Occipital lobe (tissue), 2 donors: ENCODE results near the gene FYN. TPM values are rescaled to one million over a fixed set of nuclear protein-coding genes. Genes with fewer than 3 reads are reported as not detected.

ENCODE experiments used
- DNase-seq: peaks from one replicate; lab custom pipeline; 2025; lab: John Stamatoyannopoulos, UW
- total RNA-seq: library from RNA; depleted of rRNA; stranded (reverse); fragments of >200 nt; gene quantifications from one replicate; pipeline ENCODE4 v1.2.3, GENCODE V29; 2014

The FYN gene
- total RNA-seq, 1 donor from 2014 or later, result 246 TPM

- no peak for DNase-seq
These were observed 10.8 kb upstream of the FYN start for GRCh38 chr6:111884068-111884467.

DNA sequence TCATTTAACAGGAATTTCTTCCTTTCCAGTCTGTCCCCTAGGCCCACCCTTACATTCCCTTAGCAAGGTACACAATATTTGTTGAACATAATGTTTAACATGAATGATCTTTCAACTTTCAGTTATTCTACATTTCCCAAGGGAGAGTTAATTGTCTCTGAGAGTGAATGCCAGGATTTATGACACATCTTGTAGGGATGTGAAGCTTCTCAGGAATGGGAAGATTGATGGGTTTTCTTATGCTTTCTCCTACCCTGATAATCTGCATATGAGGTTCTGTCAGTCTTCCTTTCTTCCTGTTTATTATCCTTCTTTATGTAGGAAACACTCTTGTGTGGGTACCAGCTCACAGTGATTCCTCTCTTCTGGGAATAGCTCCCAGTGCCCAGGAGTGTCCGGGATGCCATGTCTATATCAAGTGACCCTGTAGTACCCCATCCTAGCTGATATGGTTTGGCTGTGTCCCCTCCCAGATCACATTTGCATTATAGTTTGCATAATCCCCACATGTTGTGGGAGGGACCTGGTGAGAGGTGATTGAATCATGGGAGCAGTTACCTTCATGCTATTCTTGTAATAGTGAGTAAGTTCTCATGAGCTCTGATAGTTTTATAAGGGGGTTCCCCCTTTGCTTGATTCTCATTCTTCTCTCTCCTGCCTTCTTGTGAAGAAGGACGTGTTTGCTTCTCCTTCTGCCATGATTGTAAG lies 7.1 kb upstream of the FYN start:
- no peak for DNase-seq

DNA sequence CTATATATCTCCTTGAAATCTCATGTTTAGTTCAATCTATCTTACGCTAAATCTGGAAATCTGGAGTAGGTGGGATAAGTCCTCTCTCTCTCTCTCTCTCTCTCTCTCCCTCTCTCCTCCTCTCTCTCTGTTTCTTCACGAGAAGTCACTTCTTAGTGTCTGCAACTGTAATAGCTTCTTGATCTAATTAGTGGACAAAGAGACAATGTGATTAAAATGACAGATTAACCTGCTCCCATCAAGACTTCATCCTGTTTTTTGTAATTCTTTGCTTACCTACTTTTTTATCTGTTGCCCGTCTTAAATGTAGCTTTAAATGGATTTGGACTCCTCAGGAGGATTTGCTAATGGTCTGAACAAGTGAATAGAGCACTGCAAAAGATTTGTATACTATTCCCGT lies 2.5 kb upstream of the FYN start:
- DNase-seq, result no peak

GRCh38 chr6:111874025-111874415 lies 768 bp upstream of the FYN start:
- no peak for DNase-seq

- peak; percentile 48 for DNase-seq
These were observed 663 bp downstream of the FYN start for GRCh38 chr6:111872401-111873177.

DNA sequence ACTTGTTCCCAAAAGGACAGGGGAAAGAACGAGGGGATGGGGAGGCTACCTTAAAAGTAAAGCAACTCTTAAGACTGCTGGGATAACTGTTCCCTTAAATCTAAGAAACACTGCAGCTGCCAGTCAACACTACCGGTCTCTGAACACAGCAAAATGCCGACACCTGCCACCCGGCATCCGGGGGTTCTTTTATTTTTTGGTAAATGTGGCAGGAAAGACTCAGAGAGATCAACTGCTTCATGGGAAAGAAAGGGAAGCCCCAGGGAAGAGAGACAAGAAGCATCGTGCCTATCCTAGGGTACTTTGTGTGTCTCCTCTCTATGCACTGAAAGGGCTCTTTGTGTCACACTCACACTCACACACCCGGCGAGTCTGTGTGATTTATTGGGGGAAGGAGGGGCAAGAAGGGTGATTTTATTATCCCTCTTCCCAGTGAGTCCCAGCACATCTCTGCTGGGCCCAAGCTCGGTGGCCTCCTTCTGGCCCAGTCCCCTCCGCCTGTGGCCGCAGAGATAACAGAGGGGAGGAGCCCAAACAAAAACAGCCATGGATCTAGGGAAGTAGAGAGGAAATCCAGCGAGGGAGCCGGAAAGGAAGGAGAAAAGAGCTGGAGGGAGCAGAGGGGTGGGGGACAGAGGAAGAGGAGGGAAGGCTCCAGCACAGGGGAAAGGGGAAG lies 1.4 kb downstream of the FYN start:
- DNase-seq, result peak; percentile 68

GRCh38 chr6:111871207-111871606 lies 2.0 kb downstream of the FYN start:
- no peak for DNase-seq

DNA sequence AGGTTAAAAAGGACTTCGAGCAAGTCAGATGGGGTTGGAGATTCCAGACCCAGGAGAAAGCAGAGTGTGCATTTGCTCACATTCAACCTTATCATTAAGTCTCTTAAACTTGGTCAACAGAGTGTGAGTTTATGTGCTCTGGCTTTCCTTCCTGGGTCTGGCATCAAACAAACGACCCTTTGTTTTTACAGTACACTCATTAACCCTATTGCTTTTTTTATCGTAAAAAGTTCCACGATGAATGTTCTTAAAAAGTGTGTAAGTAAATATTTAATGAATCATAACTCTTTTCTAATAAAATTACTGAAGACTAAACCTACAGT lies 2.5 kb downstream of the FYN start:
- DNase-seq, result no peak

- DNase-seq, result no peak
These were observed 3.1 kb downstream of the FYN start for GRCh38 chr6:111870051-111870741.

DNA sequence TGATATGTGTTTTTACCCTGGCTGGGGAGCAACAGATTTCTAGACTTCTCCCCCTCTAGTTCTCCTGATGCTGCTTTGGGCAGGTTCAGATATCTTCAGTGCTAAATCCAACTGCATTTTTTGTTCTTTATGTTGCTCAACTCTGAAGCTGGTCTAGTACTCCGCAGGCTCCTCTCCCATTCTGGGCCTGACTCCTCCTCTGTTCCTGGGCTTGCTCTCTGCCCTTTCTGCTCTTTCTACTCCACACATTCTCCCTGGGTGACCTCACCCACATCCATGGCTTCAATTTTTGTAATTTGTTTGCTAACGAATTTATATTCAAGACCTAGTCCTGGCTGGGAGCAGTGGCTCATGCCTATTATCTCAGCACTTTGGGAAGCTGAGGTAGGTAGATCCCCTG lies 6.4 kb downstream of the FYN start:
- DNase-seq, result no peak

GRCh38 chr6:111865909-111866546 lies 7.2 kb downstream of the FYN start:
- no peak for DNase-seq

DNA sequence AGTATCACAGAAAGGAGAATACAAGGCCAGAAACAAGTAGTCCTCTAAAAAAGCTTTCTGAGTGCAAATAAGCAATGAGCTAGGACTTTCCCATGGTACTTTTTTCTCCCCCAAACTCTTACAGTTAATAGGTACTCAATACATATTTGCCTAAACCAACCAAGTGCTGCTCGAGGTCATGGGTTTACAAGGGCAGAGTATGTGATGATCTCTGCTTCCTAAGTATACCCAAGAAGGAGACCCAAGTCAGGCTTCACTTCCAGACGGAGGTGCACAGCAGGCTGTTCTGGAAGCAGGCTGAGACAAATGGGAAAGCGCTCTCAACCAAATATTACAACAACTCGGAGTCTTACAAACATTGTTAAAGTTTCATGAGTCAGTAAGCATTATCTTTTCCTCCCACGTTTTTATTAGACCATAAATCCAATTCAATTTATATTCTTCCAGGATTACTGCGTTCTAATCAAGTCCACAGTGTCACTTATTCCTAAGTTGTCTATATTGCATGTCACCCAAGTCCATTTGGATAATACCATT lies 8.1 kb downstream of the FYN start:
- no peak for DNase-seq

DNA sequence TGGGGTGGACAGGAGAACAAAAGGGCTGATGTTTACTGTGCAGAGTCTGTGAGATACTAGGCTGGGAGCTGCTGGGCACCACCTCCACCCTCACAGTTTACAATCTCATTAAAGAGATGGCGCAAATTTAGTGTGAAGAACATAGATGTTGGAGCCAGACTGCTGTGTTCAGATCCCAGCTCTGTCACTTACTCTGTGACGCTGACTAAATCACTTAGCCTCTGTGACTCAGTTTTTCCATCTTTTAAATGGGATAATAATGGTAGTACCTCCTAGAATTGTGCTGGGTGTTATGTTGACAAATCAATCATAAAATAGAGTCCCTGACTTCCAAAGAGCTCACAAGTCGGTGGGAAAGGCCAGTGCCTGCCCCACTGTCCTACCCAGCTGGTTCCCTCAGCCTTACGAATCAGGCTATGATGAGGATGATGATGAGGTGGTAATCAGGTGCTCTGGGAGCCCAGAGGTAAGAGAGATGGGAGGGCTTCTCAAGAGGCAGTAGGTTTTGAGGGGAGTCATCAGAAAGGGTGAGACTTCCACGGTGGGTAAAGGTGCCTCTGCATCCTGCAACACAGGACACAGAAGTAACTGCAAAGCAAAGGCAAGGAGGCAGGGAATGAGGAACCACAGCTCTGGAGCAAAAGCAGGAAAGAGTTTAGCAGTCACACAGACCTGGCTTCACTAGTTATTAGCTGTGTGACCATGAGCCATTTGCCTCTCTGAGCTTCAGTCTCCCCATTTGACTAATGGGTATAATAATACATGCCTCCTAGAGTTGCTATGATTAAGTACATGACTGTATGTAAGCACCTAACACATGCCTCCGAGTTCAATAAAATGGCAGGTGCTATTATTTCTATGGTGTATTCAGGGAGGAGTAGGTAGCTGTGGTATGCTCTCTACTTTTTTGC lies 8.9 kb downstream of the FYN start:
- DNase-seq, result no peak

DNA sequence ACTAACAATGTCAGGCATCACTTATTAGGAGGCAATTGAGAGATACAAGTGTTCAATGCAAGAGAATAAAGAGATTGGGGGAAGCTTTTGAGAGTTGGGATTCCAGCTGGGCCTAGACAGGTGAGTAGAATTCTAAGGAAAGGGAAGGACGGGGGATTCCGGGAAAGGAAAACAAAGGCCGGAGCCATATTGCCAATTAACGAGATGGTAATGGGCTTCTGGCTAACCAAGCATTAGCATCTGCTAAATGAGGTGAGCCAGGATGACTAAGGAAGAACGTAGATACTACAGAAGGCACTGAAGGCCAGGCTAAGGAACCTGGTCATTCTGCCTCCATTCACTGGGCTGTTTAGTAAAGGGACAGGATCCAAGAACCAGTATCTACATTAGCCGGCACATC lies 10.5 kb downstream of the FYN start:
- DNase-seq, result no peak

DNA sequence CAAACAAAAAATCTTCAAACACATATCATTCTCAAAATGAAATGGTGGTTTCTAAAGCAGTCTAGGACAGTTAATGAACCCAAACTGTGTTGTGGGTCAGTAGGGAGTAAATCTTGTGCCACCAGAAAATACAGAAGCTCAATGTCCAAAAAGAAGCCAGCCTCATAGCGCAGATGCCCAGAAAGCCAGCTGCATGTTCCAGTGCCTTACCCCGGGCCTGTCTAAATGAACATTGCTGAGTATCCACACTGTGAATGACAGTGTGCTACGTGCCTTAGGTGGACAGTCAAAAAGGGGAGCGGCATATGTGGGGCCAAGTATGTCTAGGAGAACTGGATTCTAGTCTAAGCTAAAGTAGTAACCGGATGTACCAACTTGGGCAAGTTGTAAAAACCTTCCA lies 10.9 kb downstream of the FYN start:
- DNase-seq, result no peak

DNA sequence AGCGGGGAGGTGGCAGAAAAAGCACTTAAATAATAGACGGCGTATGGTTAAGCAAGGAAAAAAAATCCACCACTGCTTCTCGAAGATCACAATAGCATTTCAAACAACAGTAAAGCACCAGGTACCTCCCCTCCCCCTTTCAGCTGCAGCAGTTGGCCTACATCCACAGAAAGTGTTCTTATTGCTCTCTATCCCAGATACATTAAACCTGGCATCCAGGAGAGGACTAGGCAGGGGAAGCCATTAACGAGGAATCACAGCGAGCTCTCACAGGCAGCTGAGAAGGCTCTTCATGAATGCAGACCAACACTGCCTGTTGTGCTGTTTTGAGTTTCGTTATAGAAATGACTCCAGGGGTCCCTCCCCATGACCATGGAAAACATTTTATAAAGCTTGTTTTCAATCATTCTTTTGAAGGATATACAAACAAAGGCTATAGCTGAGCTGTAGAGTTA lies 11.8 kb downstream of the FYN start:
- DNase-seq, result no peak

DNA sequence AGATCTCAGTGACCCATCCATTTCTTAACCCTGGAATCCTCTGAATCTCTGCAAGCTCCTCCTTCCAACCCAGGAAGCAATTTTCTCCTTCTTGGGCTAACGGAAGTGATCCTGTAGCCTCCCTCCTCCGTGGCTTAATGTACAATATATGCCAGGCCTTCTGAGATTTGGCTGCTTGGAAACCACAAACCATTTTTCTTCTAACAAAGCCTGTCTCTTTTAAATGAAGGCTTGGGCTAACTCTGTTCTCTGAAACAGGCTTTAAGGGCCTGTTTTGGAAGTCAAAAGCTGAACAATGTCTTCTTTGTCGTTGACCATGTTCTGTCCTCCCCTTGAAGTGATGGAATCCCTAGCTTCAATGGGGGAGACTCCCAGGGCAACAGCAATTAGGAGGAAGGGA lies 14.9 kb downstream of the FYN start:
- no peak for DNase-seq

DNA sequence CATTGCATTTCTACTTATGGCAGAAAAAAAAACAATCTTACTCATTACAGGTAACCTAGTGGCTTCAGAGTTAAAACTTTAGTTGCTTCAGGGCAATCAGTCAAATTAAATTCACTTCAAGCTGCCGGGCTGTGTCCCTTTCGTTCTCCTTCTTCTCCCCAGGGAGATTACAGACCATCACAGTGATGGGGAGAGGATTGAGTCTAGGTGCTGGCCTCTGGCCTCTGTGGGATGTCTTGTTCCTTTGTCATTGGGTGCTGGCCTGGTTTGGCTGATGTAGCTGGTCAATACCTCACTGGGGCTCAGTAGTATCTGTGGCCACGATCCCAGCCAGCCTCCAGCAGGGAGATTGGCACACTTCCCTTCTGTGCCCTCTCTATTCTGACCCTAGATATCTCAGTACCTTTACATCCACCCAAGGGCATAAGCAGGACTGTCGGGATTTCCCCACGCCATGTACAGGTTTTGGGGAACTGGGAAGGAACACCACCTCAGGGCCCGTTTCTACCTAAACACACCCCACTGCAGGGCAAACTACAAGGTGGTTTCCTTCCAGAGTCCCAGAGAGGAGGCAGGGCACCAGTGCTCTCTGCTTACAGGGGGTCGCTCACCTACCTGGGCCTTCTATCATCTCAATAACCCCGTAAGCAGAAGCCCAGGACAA lies 15.4 kb downstream of the FYN start:
- DNase-seq, result no peak

DNA sequence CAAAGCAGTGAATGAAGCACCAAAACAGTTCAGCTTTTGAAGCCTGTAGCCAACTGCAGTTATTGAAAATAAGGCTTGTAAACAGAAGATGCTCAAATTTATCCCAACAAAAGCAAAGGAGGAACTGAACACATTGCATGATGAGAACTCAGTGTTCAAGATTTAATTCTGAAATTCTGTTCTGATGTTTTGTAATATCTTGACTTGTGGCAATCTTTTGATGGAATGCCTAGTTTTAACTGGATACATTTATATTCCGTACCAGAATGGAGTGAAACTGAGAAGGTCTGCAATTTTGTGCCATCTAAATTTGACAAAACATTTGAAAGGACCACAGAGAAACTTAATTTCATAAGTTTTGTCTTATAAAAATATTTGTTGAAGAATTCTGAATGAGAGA lies 17.5 kb downstream of the FYN start:
- DNase-seq, result no peak

GRCh38 chr6:111854683-111855082 lies 18.6 kb downstream of the FYN start:
- no peak for DNase-seq
